ENCODE measurements around the gene SRGAP3.

SRGAP3 gene

GRCh38 chr3:9136746-9137465, 112.5 kb downstream of the SRGAP3 start:
- Histone ChIP-seq H3K9me3 (no peaks in the 10 kb centered on the region), H3K4me3 (ENCODE audit: low read depth in 1 of 2, low read length in 1 of 2) (no peak overlapping the region), H3K36me3 (no peaks in the 10 kb centered on the region), H3K27ac (no peak overlapping the region), H3K27me3 (peaks cover 36% of the 10 kb centered on the region), H3K4me1 (ENCODE audit: control insufficient read depth in 1 of 2, insufficient read depth in 1 of 2, low read depth in 1 of 2, low read length in 1 of 2) (peaks cover 0 to 7% of the 10 kb centered on the region in 2 experiments)
- no peak for TF ChIP-seq CTCF (IDR thresholded peaks at IDR 0.05)

DNA sequence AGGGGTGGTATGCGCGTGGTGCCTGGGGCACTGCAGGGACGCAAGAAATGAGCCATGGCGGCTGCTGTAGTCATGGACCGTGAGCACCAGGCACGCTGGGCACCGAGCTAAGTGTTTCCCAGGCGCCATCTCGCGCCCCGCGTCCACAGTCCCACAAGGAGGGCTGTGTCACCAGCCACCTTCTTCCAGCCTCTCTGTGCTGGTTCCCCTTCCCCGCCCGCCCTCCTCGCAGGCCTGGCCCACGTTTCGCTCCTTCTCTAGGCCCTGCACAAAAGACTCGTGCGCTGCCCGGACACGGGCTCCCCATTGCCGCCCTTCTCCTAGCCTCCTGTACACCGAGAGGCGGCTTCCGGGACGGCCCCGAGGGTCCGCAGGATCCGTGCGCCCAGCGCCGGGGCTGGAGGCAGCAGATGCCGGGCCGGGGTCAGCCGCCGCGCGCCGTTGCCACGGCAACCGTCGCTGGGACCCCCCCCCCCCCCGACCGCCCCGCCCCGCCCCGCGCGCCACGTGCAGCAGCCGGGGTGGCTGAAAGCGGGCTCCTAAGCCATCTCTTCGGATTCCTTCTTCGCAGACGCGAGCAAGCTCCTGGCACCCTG, 113.4 kb downstream of the SRGAP3 start:
- no peak for TF ChIP-seq CTCF (IDR thresholded peaks at IDR 0.05)
- H3K4me3 ChIP-seq (ENCODE audit: low read depth in 1 of 2, low read length in 1 of 2) = no peak overlapping the region
- peaks cover 0 to 7% of the 10 kb centered on the region in 2 experiments for H3K4me1 ChIP-seq (ENCODE audit: control insufficient read depth in 1 of 2, insufficient read depth in 1 of 2, low read depth in 1 of 2, low read length in 1 of 2)
- H3K27me3 ChIP-seq = peaks cover 36% of the 10 kb centered on the region
- no peaks in the 10 kb centered on the region for H3K9me3 ChIP-seq
- H3K36me3 ChIP-seq = no peaks in the 10 kb centered on the region
- no peak overlapping the region for H3K27ac ChIP-seq

- TF ChIP-seq CTCF (IDR thresholded peaks at IDR 0.05) = no peak
Measured at GRCh38 chr3:9135526-9135925, 113.9 kb downstream of the SRGAP3 start.

GRCh38 chr3:9133656-9134055, 115.8 kb downstream of the SRGAP3 start:
- Histone ChIP-seq H3K9me3 (no peaks in the 10 kb centered on the region), H3K27ac (no peak overlapping the region), H3K4me1 (ENCODE audit: control insufficient read depth in 1 of 2, insufficient read depth in 1 of 2, low read depth in 1 of 2, low read length in 1 of 2) (peaks cover 0 to 7% of the 10 kb centered on the region in 2 experiments), H3K27me3 (peaks cover 36% of the 10 kb centered on the region), H3K36me3 (no peaks in the 10 kb centered on the region), H3K4me3 (ENCODE audit: low read depth in 1 of 2, low read length in 1 of 2) (no peak overlapping the region)
- TF ChIP-seq CTCF (IDR thresholded peaks at IDR 0.05) = no peak

More at GRCh38 chr3:9135526-9135925, 113.9 kb downstream of the SRGAP3 start:
- Histone ChIP-seq H3K4me1 (ENCODE audit: control insufficient read depth in 1 of 2, insufficient read depth in 1 of 2, low read depth in 1 of 2, low read length in 1 of 2) (peaks cover 0 to 7% of the 10 kb centered on the region in 2 experiments), H3K27me3 (peaks cover 36% of the 10 kb centered on the region), H3K4me3 (ENCODE audit: low read depth in 1 of 2, low read length in 1 of 2) (no peak overlapping the region), H3K9me3 (no peaks in the 10 kb centered on the region), H3K36me3 (no peaks in the 10 kb centered on the region), H3K27ac (no peak overlapping the region)

- H3K4me3 ChIP-seq (ENCODE audit: low read depth in 1 of 2, low read length in 1 of 2) = no peak overlapping the region
- H3K9me3 ChIP-seq = no peaks in the 10 kb centered on the region
- peaks cover 10% of the 10 kb centered on the region for H3K27me3 ChIP-seq
- TF ChIP-seq CTCF (IDR thresholded peaks at IDR 0.05) = no peak
- H3K27ac ChIP-seq = no peak overlapping the region
- no peaks in the 10 kb centered on the region for H3K36me3 ChIP-seq
- no peaks in the 10 kb centered on the region for H3K4me1 ChIP-seq (ENCODE audit: control insufficient read depth in 1 of 2, insufficient read depth in 1 of 2, low read depth in 1 of 2, low read length in 1 of 2)
Measured at GRCh38 chr3:9130345-9131305, 118.8 kb downstream of the SRGAP3 start.
